ENCODE data around the gene RUNX1. TPM values are rescaled to one million over a fixed set of nuclear protein-coding genes. Genes with fewer than 3 reads are reported as not detected.

Gene RUNX1
- total RNA-seq, 4 donors from 2014 or later: 3.9 to 14.5 (median 5.8) TPM

DNA sequence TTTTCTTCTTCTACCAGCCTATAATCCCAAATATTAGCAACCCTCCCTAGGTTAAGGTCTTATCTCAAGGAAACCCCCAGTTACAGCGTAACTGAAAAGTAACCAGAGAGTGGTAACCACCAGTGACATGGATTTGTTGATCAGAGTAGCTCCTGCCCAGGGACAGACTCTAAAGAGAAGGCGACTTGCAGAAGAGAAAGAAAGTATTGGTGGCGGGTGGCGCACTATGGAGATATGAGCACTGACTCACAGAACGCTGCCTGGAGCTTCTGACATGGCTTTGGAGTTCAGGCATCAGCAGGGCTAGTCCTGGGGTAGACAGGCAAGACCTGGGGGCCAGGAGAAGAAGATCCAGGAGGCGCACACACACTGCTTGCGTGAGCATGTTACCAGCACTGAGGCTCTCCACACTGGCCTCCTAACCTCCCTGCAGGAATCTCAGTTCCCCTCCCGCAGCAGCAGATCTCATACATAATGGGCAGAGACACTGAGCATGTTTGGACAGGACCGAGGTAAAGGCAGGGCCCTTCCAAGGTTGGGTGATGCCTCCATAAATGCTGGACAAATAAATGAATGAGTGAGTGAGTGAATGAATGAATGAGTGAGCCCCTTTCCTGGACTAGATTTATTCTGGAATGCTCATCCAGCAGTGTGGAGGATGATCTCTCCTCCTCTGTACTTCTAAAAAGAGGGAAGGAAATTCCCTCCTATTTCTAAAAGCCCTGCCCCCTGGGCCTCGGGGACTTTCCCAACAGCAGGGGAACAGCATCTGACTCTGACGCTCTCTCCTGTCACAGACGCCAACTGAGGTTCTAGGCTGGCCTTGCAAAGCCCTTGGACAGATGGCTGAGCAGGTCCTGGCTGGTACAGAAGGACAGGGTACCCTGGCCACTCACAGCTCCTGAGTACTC lies 204.8 kb downstream of the RUNX1 start:
- WGBS, 2 donors (ENCODE audit: low coverage in 1 of 2): 54 to 72% methylated on average over 2 to 9 of the region's 12 CpGs
- Histone ChIP-seq H3K36me3 (no peaks in the 10 kb centered on the region), H3K4me1 (peaks cover 0 to 30% (median 3%) of the 10 kb centered on the region in 3 donors), H3K27ac (no peak overlapping the region), H3K4me3 (no peak overlapping the region), H3K9me3 (no peaks in the 10 kb centered on the region), H3K27me3 (peaks cover 7% of the 10 kb centered on the region)
- TF ChIP-seq POLR2A (IDR thresholded peaks at IDR 0.05): no peak
- no peak for TF ChIP-seq POLR2AphosphoS5 (IDR thresholded peaks at IDR 0.05)
- TF ChIP-seq EP300 (IDR thresholded peaks at IDR 0.05): no peak
- TF ChIP-seq, protein P1, sequence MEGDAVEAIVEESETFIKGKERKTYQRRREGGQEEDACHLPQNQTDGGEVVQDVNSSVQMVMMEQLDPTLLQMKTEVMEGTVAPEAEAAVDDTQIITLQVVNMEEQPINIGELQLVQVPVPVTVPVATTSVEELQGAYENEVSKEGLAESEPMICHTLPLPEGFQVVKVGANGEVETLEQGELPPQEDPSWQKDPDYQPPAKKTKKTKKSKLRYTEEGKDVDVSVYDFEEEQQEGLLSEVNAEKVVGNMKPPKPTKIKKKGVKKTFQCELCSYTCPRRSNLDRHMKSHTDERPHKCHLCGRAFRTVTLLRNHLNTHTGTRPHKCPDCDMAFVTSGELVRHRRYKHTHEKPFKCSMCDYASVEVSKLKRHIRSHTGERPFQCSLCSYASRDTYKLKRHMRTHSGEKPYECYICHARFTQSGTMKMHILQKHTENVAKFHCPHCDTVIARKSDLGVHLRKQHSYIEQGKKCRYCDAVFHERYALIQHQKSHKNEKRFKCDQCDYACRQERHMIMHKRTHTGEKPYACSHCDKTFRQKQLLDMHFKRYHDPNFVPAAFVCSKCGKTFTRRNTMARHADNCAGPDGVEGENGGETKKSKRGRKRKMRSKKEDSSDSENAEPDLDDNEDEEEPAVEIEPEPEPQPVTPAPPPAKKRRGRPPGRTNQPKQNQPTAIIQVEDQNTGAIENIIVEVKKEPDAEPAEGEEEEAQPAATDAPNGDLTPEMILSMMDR (IDR thresholded peaks at IDR 0.05): no peak
- peak; percentile 82 for ATAC-seq

- no peak overlapping the region for H3K27ac ChIP-seq
These were observed 205.5 kb downstream of the RUNX1 start for GRCh38 chr21:34843562-34843961.

DNA sequence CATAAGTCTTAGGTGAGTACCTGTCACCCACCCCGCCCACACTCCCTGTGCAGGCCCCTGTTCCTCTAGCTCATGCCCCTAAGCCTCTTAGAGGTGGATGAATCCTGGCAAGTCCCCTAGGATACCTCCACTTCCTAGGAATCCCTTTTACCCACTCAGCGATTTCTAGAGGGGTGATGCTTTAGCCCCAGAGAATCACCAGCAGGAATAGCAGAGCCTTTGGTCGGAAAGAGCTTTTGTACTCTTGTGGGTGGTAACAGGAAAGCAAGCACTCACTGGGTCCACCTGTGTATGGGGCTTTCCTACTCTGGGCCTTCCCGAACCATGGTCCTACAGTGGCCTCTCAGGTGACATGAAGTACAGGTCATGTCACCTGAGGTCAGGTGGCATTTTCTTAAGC lies 207.9 kb downstream of the RUNX1 start:
- Histone ChIP-seq H3K9me3 (no peaks in the 10 kb centered on the region), H3K36me3 (no peaks in the 10 kb centered on the region), H3K4me1 (peaks cover 0 to 21% (median 3%) of the 10 kb centered on the region in 3 donors), H3K27ac (no peak overlapping the region), H3K27me3 (peaks cover 11% of the 10 kb centered on the region), H3K4me3 (no peak overlapping the region)
- no peak for ATAC-seq
- TF ChIP-seq POLR2A (IDR thresholded peaks at IDR 0.05) (no peak), EP300 (IDR thresholded peaks at IDR 0.05) (no peak), POLR2AphosphoS5 (IDR thresholded peaks at IDR 0.05) (no peak)
- TF ChIP-seq, protein P1 (IDR thresholded peaks at IDR 0.05): no peak
- 90 to 100% methylated on average over 1 to 3 of the region's 4 CpGs for WGBS, 2 donors (ENCODE audit: low coverage in 1 of 2)

More at GRCh38 chr21:34843562-34843961, 205.5 kb downstream of the RUNX1 start:
- Histone ChIP-seq H3K27me3 (peaks cover 11% of the 10 kb centered on the region), H3K4me1 (peaks cover 0 to 30% (median 3%) of the 10 kb centered on the region in 3 donors), H3K9me3 (no peaks in the 10 kb centered on the region), H3K4me3 (no peak overlapping the region), H3K36me3 (no peaks in the 10 kb centered on the region)
- WGBS, 2 donors (ENCODE audit: low coverage in 1 of 2): 81% methylated on average over 7 of the region's 9 CpGs; no CpG with 5 or more reads in 1 of the 2 donors
- ATAC-seq: no peak
- no peak for TF ChIP-seq POLR2A (IDR thresholded peaks at IDR 0.05)

DNA sequence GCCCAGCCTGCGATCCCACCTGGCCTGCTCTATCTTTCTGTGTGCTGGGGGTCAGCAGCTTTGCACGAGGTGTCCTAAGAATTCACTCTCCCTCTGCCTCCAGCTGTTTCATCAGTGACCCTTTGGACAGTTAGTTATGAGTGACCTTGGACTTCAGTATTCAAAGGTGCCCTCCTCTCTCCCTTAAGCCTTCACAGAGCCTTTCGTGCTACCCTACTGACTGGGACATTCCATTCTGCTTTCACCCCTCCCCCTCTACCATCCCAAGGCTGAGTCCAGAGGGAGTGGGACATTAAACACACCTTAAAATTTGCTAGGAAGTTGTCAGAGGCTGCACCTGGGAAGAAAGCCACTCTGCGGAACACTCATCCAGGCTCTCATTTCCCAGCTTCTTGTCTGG lies 208.4 kb downstream of the RUNX1 start:
- Histone ChIP-seq H3K4me3 (no peak overlapping the region), H3K27me3 (peaks cover 11% of the 10 kb centered on the region), H3K27ac (no peak overlapping the region), H3K9me3 (no peaks in the 10 kb centered on the region), H3K36me3 (no peaks in the 10 kb centered on the region), H3K4me1 (peaks cover 0 to 17% (median 3%) of the 10 kb centered on the region in 3 donors)
- no peak for TF ChIP-seq POLR2A (IDR thresholded peaks at IDR 0.05)
- no peak for TF ChIP-seq EP300 (IDR thresholded peaks at IDR 0.05)
- no peak for TF ChIP-seq POLR2AphosphoS5 (IDR thresholded peaks at IDR 0.05)
- TF ChIP-seq, protein P1 (IDR thresholded peaks at IDR 0.05): no peak
- WGBS, 2 donors (ENCODE audit: low coverage in 1 of 2): 80% methylated on average over 2 of the region's 4 CpGs; no CpG with 5 or more reads in 1 of the 2 donors
- no peak for ATAC-seq

DNA sequence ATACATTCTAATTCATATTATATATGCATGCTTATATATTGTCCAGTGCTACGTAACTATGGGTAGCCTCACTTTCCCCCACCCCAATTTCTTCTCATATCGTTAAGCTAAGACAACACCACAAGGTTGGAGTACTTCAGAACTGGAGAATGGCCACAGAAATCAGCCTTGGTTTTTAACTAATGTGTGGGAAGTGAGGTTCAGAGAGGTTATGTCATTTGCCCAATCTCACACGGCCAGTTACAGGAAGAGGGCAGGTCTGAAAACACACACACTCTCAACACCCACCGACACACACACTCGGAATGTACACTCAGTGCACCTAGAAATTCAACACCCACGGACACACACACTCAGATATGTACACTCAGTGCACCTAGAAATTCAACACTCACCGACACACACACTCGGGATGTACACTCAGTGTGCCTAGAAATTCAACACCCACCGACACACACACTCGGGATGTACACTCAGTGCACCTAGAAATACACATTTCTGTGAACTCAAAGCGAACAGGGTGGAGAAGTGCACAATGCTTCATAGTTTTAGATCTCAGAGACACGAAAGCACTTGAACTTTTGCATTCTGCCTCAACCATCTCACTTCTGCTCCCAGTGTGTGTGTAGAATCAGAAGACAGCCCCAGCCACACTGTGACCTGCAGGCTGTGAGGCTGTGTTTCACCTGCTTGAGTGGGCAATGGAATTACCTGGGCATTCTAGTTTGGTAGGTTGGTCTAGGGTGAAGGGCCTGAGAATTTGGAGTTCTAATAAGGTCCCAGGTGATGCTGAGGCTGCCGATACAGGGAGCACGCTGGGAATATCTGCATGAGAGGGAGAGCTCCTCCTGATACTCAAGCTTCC lies 209.9 kb downstream of the RUNX1 start:
- no peak overlapping the region for H3K27ac ChIP-seq
- 73 to 78% methylated on average over 8 to 12 of the region's 14 CpGs for WGBS, 2 donors (ENCODE audit: low coverage in 1 of 2)

More for the DNA sequence above, 209.9 kb downstream of the RUNX1 start:
- ATAC-seq: no peak
- H3K4me3 ChIP-seq: no peak overlapping the region
- H3K36me3 ChIP-seq: no peaks in the 10 kb centered on the region
- TF ChIP-seq EP300 (IDR thresholded peaks at IDR 0.05): no peak
- TF ChIP-seq, protein P1 (IDR thresholded peaks at IDR 0.05): no peak
- TF ChIP-seq POLR2AphosphoS5 (IDR thresholded peaks at IDR 0.05): no peak
- no peak for TF ChIP-seq POLR2A (IDR thresholded peaks at IDR 0.05)
- peaks cover 0 to 2% (median 0%) of the 10 kb centered on the region in 3 donors for H3K4me1 ChIP-seq
- H3K27me3 ChIP-seq: peaks cover 11% of the 10 kb centered on the region
- H3K9me3 ChIP-seq: no peaks in the 10 kb centered on the region
